Liver (tissue), 9 donors: ENCODE measurements around the gene DNAAF1. TPM values are rescaled to one million over a fixed set of nuclear protein-coding genes. Genes with fewer than 3 reads are reported as not detected.

ENCODE experiments used
- DNase-seq: peaks from one replicate; pipeline ENCODE4 v3.0.0-alpha.2; 2017; ENCODE audit warnings: low spot score
- H3K27ac ChIP-seq, 2 donors: one replicate each; pipeline ENCODE4 v1.7.0; 2013; ENCODE audit warnings: inconsistent platforms in 2 of 2, low read length in 2 of 2, control low read depth in 1 of 2, low read depth in 1 of 2, mild to moderate bottlenecking in 1 of 2
- H3K27me3 ChIP-seq, 4 donors: one replicate each; pipeline versions ENCODE4 v1.6.1 to v1.7.0; 2013; ENCODE audit warnings: low read length in 3 of 4, inconsistent platforms in 1 of 4, mild to moderate bottlenecking in 1 of 4, moderate library complexity in 1 of 4; ENCODE audit not compliant: control insufficient read depth in 4 of 4, insufficient read depth in 4 of 4
- H3K36me3 ChIP-seq, 4 donors: one replicate each; pipeline versions ENCODE4 v1.6.1 to v1.7.0; 2013; ENCODE audit warnings: low read length in 3 of 4, mild to moderate bottlenecking in 3 of 4, low read depth in 1 of 4, moderate library complexity in 1 of 4; ENCODE audit not compliant: control insufficient read depth in 4 of 4, insufficient read depth in 3 of 4
- H3K4me1 ChIP-seq, 4 donors: one replicate each; pipeline versions ENCODE4 v1.6.1 to v1.7.0; 2013; ENCODE audit warnings: low read length in 3 of 4, mild to moderate bottlenecking in 3 of 4, moderate library complexity in 1 of 4; ENCODE audit not compliant: control insufficient read depth in 4 of 4, insufficient read depth in 4 of 4
- H3K4me3 ChIP-seq, 3 donors: one replicate each; pipeline versions ENCODE4 v1.6.1 to v1.7.0; 2013; ENCODE audit warnings: low read length in 3 of 3, control low read depth in 1 of 3, low read depth in 1 of 3, mild to moderate bottlenecking in 1 of 3
- H3K9ac ChIP-seq, 2 donors: one replicate each; pipeline ENCODE4 v1.7.0; 2013; ENCODE audit warnings: low read length in 2 of 2, mild to moderate bottlenecking in 2 of 2, moderate library complexity in 2 of 2, control low read depth in 1 of 2, low read depth in 1 of 2
- H3K9me3 ChIP-seq, 4 donors: one replicate each; pipeline versions ENCODE4 v1.6.1 to v1.7.0; 2013; ENCODE audit warnings: low read length in 3 of 4; ENCODE audit not compliant: control insufficient read depth in 4 of 4
- ATF3 ChIP-seq: IDR thresholded peaks from 2 replicates; pipeline ENCODE4 v1.6.1; 2016; ENCODE audit warnings: antibody characterized with exemption
- GABPA ChIP-seq, 2 donors: IDR thresholded peaks in 1 of 2; conservative IDR thresholded peaks in 1 of 2; 2 replicates each; pipeline ENCODE4 v1.6.1; 2016; ENCODE audit warnings: antibody characterized with exemption in 2 of 2, mild to moderate bottlenecking in 1 of 2, moderate library complexity in 1 of 2
- HNF4A ChIP-seq, 2 donors: conservative IDR thresholded peaks; 2 replicates each; pipeline ENCODE4 v1.6.1; 2016; ENCODE audit warnings: antibody characterized with exemption in 2 of 2, mild to moderate bottlenecking in 2 of 2
- NR2F2 ChIP-seq: IDR thresholded peaks from 2 replicates; pipeline ENCODE4 v1.6.1; 2016; ENCODE audit warnings: antibody characterized with exemption
- RAD21 ChIP-seq, 2 donors: IDR thresholded peaks; 2 replicates each; pipeline ENCODE4 v1.6.1; 2016; ENCODE audit warnings: antibody characterized with exemption in 2 of 2, mild to moderate bottlenecking in 2 of 2
- REST ChIP-seq: IDR thresholded peaks from 2 replicates; pipeline ENCODE4 v1.6.1; 2016; ENCODE audit warnings: antibody characterized with exemption, mild to moderate bottlenecking
- RXRA ChIP-seq, 2 donors: IDR thresholded peaks; 2 replicates each; pipeline ENCODE4 v1.6.1; 2017 to 2018; ENCODE audit warnings: antibody characterized with exemption in 2 of 2, mild to moderate bottlenecking in 1 of 2
- SP1 ChIP-seq: IDR thresholded peaks from 2 replicates; pipeline ENCODE4 v1.6.1; 2018; ENCODE audit warnings: antibody characterized with exemption, mild to moderate bottlenecking
- YY1 ChIP-seq: IDR thresholded peaks from 2 replicates; pipeline ENCODE4 v1.6.1; 2016; ENCODE audit warnings: antibody characterized with exemption, mild to moderate bottlenecking
- WGBS: extraction: QIAGEN DNeasy Blood & Tissue Kit; methylation state at CpG from one replicate; pipeline ENCODE4 v1.1.7; 2013; 5-methylcytosine and 5-hydroxymethylcytosine counted together
- polyA plus RNA-seq, 2 donors: library from polyadenylated mRNA; stranded (reverse) in 1 of 2; unstranded in 1 of 2; fragments of 200-250 nt in 1 of 2; fragments of >200 nt in 1 of 2; fragmentation: Nextera tagmentation in 1 of 2; extraction: Ambion mirVana in 1 of 2; gene quantifications; one replicate each; pipeline versions ENCODE4 v1.2.1 to v1.2.3, GENCODE V29; 2013 to 2015
- total RNA-seq, 2 donors: library from RNA; depleted of rRNA; stranded (reverse); fragments of >200 nt; gene quantifications; one replicate each; pipeline ENCODE4 v1.2.3, GENCODE V29; 2014
- TF ChIP-seq, protein P1 (sequence below): IDR thresholded peaks from 2 replicates; pipeline ENCODE4 v1.6.1; 2016; ENCODE audit warnings: antibody characterized with exemption
- TF ChIP-seq, protein P2 (sequence below): fragments of 150-350 bp; IDR thresholded peaks from 2 replicates; pipeline ENCODE4 v1.5.1; 2017; ENCODE audit warnings: improper control_type of control experiment, low read depth, low read length; ENCODE audit not compliant: missing input control
- TF ChIP-seq, protein P3 (sequence below): IDR thresholded peaks from 2 replicates; pipeline ENCODE4 v1.6.1; 2016; ENCODE audit warnings: antibody characterized with exemption
- donor health status: healthy.
- donor health status: healthy.
- donor health status: healthy.
- donor health status: healthy.
- donor health status: healthy.

The DNAAF1 gene
- total and polyA plus RNA-seq, 4 donors, result under 0.01 to 0.08 (median 0.06) TPM; not detected in 1

DNA sequence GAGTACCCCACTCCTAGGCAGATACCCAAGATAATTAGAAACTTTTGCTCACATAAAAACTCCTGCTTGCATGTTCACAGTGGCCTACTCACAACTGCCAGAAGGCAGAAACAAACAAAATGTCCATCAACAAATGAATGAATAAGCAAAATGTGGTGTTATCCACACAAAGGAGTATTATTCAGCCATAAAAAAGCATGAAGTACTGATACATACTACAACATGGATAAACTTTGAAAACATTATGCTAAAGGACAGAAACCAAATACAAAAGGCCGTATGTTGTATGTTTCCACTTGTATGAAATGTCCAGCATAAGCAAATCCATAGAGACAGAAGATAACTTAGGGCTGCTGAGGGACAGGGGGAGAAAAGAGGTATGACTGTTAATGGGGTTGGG is 2.0 kb upstream of the DNAAF1 start:
- H3K4me3 ChIP-seq, result no peak overlapping the region
- DNase-seq, result no peak
- no peaks in the 10 kb centered on the region for H3K36me3 ChIP-seq
- H3K9ac ChIP-seq, result no peak overlapping the region
- no peaks in the 10 kb centered on the region for H3K27me3 ChIP-seq
- H3K4me1 ChIP-seq, result peaks cover 3 to 9% (median 8%) of the 10 kb centered on the region in 4 donors
- no peak overlapping the region for H3K27ac ChIP-seq
- H3K9me3 ChIP-seq, result no peaks in the 10 kb centered on the region
- WGBS, result 93% methylated on average over 1 of the region's 1 CpG
- TF ChIP-seq YY1 (no peak), NR2F2 (no peak)

- Histone ChIP-seq H3K9ac (no peak overlapping the region), H3K4me3 (peak overlapping the region; percentile 49 to 92 (median 86)), H3K27ac (no peak overlapping the region), H3K9me3 (no peaks in the 10 kb centered on the region), H3K4me1 (peaks cover 3 to 9% (median 8%) of the 10 kb centered on the region in 4 donors), H3K27me3 (no peaks in the 10 kb centered on the region), H3K36me3 (no peaks in the 10 kb centered on the region)
- 36% methylated on average over 13 of the region's 13 CpGs for WGBS
- no peak for DNase-seq
- TF ChIP-seq, protein P1, sequence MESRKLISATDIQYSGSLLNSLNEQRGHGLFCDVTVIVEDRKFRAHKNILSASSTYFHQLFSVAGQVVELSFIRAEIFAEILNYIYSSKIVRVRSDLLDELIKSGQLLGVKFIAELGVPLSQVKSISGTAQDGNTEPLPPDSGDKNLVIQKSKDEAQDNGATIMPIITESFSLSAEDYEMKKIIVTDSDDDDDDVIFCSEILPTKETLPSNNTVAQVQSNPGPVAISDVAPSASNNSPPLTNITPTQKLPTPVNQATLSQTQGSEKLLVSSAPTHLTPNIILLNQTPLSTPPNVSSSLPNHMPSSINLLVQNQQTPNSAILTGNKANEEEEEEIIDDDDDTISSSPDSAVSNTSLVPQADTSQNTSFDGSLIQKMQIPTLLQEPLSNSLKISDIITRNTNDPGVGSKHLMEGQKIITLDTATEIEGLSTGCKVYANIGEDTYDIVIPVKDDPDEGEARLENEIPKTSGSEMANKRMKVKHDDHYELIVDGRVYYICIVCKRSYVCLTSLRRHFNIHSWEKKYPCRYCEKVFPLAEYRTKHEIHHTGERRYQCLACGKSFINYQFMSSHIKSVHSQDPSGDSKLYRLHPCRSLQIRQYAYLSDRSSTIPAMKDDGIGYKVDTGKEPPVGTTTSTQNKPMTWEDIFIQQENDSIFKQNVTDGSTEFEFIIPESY, result no peak
- no peak for TF ChIP-seq RXRA (IDR thresholded peaks at IDR 0.05)
- no peak for TF ChIP-seq HNF4A (conservative IDR thresholded peaks at IDR 0.05)
- TF ChIP-seq ATF3, result no peak
- TF ChIP-seq NR2F2, result no peak
- TF ChIP-seq SP1, result no peak
- TF ChIP-seq REST, result no peak
Measured at GRCh38 chr16:84143784-84144199, 1.3 kb upstream of the DNAAF1 start.

DNA sequence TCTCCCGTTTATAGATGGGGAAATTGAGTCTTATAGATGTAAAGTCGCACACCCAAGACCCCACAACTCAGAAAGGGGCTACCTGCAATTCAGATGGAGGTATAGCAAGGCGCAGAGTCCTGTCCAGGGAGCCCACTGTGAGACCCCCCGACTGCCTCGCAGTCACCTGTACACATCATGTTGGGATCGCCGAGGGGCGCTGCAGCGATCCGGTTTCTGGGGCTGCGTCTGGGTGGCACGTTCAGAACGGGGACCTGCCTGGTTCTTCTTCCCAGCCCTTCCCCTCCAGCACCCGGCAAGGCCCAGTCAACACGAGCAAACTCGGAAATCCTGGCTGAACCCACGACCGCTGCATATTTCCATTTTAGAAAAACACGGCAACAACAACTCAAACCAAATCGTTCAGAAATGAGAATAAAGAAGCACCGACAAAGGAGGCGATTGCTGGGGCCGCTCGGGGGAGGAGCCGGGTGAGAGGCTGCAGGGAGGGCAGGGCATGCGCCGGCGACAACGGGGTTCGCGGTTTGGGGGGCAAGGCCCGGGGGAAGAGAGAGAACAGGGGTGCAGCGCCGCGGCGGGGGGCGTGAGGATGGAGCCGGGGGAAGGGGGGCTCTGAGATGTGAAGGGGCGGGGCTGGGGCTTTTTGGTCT is 774 bp upstream of the DNAAF1 start:
- Histone ChIP-seq H3K9me3 (no peaks in the 10 kb centered on the region), H3K4me1 (peaks cover 3 to 9% (median 8%) of the 10 kb centered on the region in 4 donors), H3K4me3 (peak overlapping the region; percentile 54 to 92 (median 86)), H3K9ac (no peak overlapping the region), H3K36me3 (no peaks in the 10 kb centered on the region), H3K27me3 (no peaks in the 10 kb centered on the region), H3K27ac (peak overlapping the region in 1 of 2 donors; percentile 54)
- peak; percentile 40 for DNase-seq
- 2% methylated on average over 39 of the region's 39 CpGs for WGBS
- TF ChIP-seq GABPA (IDR thresholded peaks at IDR 0.05 in 1 of 2, conservative IDR thresholded peaks at IDR 0.05 in 1 of 2) (no peak), NR2F2 (no peak), RAD21 (IDR thresholded peaks at IDR 0.05) (no peak), ATF3 (no peak), HNF4A (conservative IDR thresholded peaks at IDR 0.05) (no peak)
- TF ChIP-seq, protein P2, sequence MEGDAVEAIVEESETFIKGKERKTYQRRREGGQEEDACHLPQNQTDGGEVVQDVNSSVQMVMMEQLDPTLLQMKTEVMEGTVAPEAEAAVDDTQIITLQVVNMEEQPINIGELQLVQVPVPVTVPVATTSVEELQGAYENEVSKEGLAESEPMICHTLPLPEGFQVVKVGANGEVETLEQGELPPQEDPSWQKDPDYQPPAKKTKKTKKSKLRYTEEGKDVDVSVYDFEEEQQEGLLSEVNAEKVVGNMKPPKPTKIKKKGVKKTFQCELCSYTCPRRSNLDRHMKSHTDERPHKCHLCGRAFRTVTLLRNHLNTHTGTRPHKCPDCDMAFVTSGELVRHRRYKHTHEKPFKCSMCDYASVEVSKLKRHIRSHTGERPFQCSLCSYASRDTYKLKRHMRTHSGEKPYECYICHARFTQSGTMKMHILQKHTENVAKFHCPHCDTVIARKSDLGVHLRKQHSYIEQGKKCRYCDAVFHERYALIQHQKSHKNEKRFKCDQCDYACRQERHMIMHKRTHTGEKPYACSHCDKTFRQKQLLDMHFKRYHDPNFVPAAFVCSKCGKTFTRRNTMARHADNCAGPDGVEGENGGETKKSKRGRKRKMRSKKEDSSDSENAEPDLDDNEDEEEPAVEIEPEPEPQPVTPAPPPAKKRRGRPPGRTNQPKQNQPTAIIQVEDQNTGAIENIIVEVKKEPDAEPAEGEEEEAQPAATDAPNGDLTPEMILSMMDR, result no peak
- TF ChIP-seq, protein P1, result no peak
- TF ChIP-seq, protein P3, sequence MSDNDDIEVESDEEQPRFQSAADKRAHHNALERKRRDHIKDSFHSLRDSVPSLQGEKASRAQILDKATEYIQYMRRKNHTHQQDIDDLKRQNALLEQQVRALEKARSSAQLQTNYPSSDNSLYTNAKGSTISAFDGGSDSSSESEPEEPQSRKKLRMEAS, result no peak
